ENCODE measurements around the gene KCNK2.

GRCh38 chr1:215079456-215079855, 3.1 kb upstream of the KCNK2 start:
- TF ChIP-seq, protein P1, sequence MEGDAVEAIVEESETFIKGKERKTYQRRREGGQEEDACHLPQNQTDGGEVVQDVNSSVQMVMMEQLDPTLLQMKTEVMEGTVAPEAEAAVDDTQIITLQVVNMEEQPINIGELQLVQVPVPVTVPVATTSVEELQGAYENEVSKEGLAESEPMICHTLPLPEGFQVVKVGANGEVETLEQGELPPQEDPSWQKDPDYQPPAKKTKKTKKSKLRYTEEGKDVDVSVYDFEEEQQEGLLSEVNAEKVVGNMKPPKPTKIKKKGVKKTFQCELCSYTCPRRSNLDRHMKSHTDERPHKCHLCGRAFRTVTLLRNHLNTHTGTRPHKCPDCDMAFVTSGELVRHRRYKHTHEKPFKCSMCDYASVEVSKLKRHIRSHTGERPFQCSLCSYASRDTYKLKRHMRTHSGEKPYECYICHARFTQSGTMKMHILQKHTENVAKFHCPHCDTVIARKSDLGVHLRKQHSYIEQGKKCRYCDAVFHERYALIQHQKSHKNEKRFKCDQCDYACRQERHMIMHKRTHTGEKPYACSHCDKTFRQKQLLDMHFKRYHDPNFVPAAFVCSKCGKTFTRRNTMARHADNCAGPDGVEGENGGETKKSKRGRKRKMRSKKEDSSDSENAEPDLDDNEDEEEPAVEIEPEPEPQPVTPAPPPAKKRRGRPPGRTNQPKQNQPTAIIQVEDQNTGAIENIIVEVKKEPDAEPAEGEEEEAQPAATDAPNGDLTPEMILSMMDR (conservative IDR thresholded peaks at IDR 0.05; ENCODE audit: low read length): no peak
- TF ChIP-seq EZH2phosphoT487 (IDR thresholded peaks at IDR 0.05; ENCODE audit: borderline replicate concordance): no peak
